Spleen (tissue), 11 donors: Measurements from ENCODE around the gene LIN28A. TPM values are rescaled to one million over a fixed set of nuclear protein-coding genes. Genes with fewer than 3 reads are reported as not detected.

Source experiments
- DNase-seq: peaks from one replicate; pipeline ENCODE4 v3.0.0-alpha.2; 2020
- H3K27ac ChIP-seq, 8 donors: fragments of 200-600 bp; sonication (generic) in 7 of 8; 1 replicate in 4 of 8; 2 replicates in 4 of 8; pipeline versions ENCODE4 v1.5.0 to v1.8.0; 2016 to 2021; ENCODE audit warnings: inconsistent platforms in 4 of 8, mild to moderate bottlenecking in 4 of 8, moderate library complexity in 1 of 8
- H3K27me3 ChIP-seq, 7 donors: fragments of 200-600 bp; sonication (generic) in 6 of 7; replicated peaks in 1 of 7; 1 replicate in 4 of 7; 2 replicates in 3 of 7; pipeline versions ENCODE4 v1.5.0 to v1.8.0; 2016 to 2021; ENCODE audit warnings: inconsistent platforms in 3 of 7, mild to moderate bottlenecking in 1 of 7
- H3K36me3 ChIP-seq, 6 donors: fragments of 200-600 bp; sonication (generic) in 5 of 6; 1 replicate in 4 of 6; 2 replicates in 2 of 6; pipeline versions ENCODE4 v1.5.0 to v1.8.0; 2016 to 2021; ENCODE audit warnings: inconsistent platforms in 2 of 6
- H3K4me1 ChIP-seq, 6 donors: fragments of 200-600 bp; sonication (generic) in 5 of 6; 1 replicate in 3 of 6; 2 replicates in 3 of 6; pipeline versions ENCODE4 v1.5.0 to v1.8.0; 2016 to 2021; ENCODE audit warnings: inconsistent platforms in 3 of 6
- H3K4me3 ChIP-seq, 8 donors: fragments of 200-600 bp; sonication (generic) in 7 of 8; 1 replicate in 4 of 8; 2 replicates in 4 of 8; pipeline versions ENCODE4 v1.5.0 to v1.8.0; 2016 to 2021; ENCODE audit warnings: inconsistent platforms in 4 of 8, mild to moderate bottlenecking in 4 of 8, moderate library complexity in 2 of 8
- H3K9me3 ChIP-seq, 8 donors: fragments of 200-600 bp; sonication (generic) in 7 of 8; 1 replicate in 4 of 8; 2 replicates in 4 of 8; pipeline versions ENCODE4 v1.5.0 to v1.8.0; 2016 to 2021; ENCODE audit warnings: inconsistent platforms in 4 of 8
- CTCF ChIP-seq, 11 experiments: fragments of 200-600 bp in 7 of 11; fragments of 450-650 bp in 4 of 11; sonication (generic) in 4 of 11; IDR thresholded peaks in 8 of 11; conservative IDR thresholded peaks in 3 of 11; 1 replicate in 7 of 11; 2 replicates in 4 of 11; pipeline versions ENCODE4 v1.4.0 to v1.8.0; 2016 to 2021; ENCODE audit warnings: antibody characterized with exemption in 11 of 11, inconsistent platforms in 4 of 11, mild to moderate bottlenecking in 1 of 11
- POLR2A ChIP-seq, 3 donors: fragments of 450-650 bp; IDR thresholded peaks; one replicate each; pipeline ENCODE4 v1.5.1; 2017; ENCODE audit warnings: antibody characterized with exemption in 3 of 3, mild to moderate bottlenecking in 1 of 3
- POLR2AphosphoS5 ChIP-seq, 3 donors: sonication (generic); formaldehyde crosslinking; IDR thresholded peaks; one replicate each; pipeline ENCODE4 v1.5.1; 2017; ENCODE audit warnings: antibody characterized with exemption in 3 of 3
- WGBS, 5 donors: extraction: QIAGEN DNeasy Blood & Tissue Kit in 3 of 5; methylation state at CpG; one replicate each; pipeline versions ENCODE4 v1.1.5 to v1.1.7; 2013 to 2018; 5-methylcytosine and 5-hydroxymethylcytosine counted together
- intact Hi-C: fragments of 100-400 bp; cut with DNase I; formaldehyde crosslinking; loops from one replicate; pipeline ENCODE4 v1.15.0; 2023; ENCODE audit warnings: low total_unique reads
- polyA plus RNA-seq, 3 donors: library from polyadenylated mRNA; stranded (reverse); fragments of 200-250 nt; gene quantifications; one replicate each; pipeline ENCODE4 v1.2.1, GENCODE V29; 2013
- total RNA-seq, 7 donors: library from RNA; depleted of rRNA in 3 of 7; stranded (reverse); fragments of >200 nt in 3 of 7; fragmentation: NEBNext Ultra II Directional in 4 of 7; extraction: Animal tissue kit (Norgen Biotek cat#: 25700) in 4 of 7; gene quantifications; one replicate each; pipeline versions ENCODE4 v1.1.0 to v1.2.1, GENCODE V29; 2016 to 2021
- donor health status: healthy with polysubstance abuse.
- donor health status: DM: no; HTN: no; CAD: no; lungs with moderate emphysema.
- donor health status: DM: no; HTN: no; CAD: no.
- donor health status: Bipolar disorder and iron deficiency.
- donor health status: healthy.
- donor health status: DM: no; HTN: no; CAD: no.
- donor health status: DM: yes; HTN: yes; CAD: no.

The LIN28A gene
- total and polyA plus RNA-seq, 10 donors, result not detected

- peaks cover 25 to 67% (median 41%) of the 10 kb centered on the region in 6 donors for H3K4me1 ChIP-seq
- DNase-seq, result no peak
- 93 to 100% (median 97%) methylated on average over 1 of the region's 1 CpG for WGBS, 5 donors
- H3K4me3 ChIP-seq, result no peak overlapping the region
- H3K36me3 ChIP-seq, result peaks cover 0 to 57% (median 47%) of the 10 kb centered on the region in 6 donors
- H3K9me3 ChIP-seq, result no peaks in the 10 kb centered on the region
- H3K27ac ChIP-seq, result peak overlapping the region in 2 of 8 donors; percentile 99 to 100
- intact Hi-C loops, result no loop called here
- no peak for TF ChIP-seq POLR2A (IDR thresholded peaks at IDR 0.05)
- TF ChIP-seq CTCF (IDR thresholded peaks at IDR 0.05 in 8 of 11, conservative IDR thresholded peaks at IDR 0.05 in 3 of 11), result no peak
- no peak for TF ChIP-seq POLR2AphosphoS5 (IDR thresholded peaks at IDR 0.05)
- H3K27me3 ChIP-seq, result no peaks in the 10 kb centered on the region
These were observed 64.2 kb downstream of the LIN28A start for GRCh38 chr1:26474818-26475217.

- Histone ChIP-seq H3K36me3 (peaks cover 0 to 68% (median 47%) of the 10 kb centered on the region in 6 donors), H3K27me3 (no peaks in the 10 kb centered on the region), H3K9me3 (no peaks in the 10 kb centered on the region), H3K4me1 (peaks cover 19 to 55% (median 30%) of the 10 kb centered on the region in 6 donors), H3K4me3 (no peak overlapping the region), H3K27ac (peak overlapping the region in 1 of 8 donors; percentile 30)
- intact Hi-C loops, result no loop called here
- no peak for DNase-seq
- 89 to 98% (median 95%) methylated on average over 3 of the region's 3 CpGs for WGBS, 5 donors
- TF ChIP-seq POLR2A (IDR thresholded peaks at IDR 0.05), result no peak
- TF ChIP-seq CTCF (IDR thresholded peaks at IDR 0.05 in 8 of 11, conservative IDR thresholded peaks at IDR 0.05 in 3 of 11), result no peak
- no peak for TF ChIP-seq POLR2AphosphoS5 (IDR thresholded peaks at IDR 0.05)
These were observed 65.4 kb downstream of the LIN28A start for GRCh38 chr1:26475989-26476388.

- H3K36me3 ChIP-seq, result peaks cover 0 to 76% (median 47%) of the 10 kb centered on the region in 6 donors
- peaks cover 10 to 46% (median 20%) of the 10 kb centered on the region in 6 donors for H3K4me1 ChIP-seq
- 82 to 92% (median 88%) methylated on average over 4 of the region's 4 CpGs for WGBS, 5 donors
- intact Hi-C loops, result no loop called here
- H3K4me3 ChIP-seq, result no peak overlapping the region
- no peaks in the 10 kb centered on the region for H3K27me3 ChIP-seq
- TF ChIP-seq POLR2A (IDR thresholded peaks at IDR 0.05), result no peak
- TF ChIP-seq POLR2AphosphoS5 (IDR thresholded peaks at IDR 0.05), result no peak
- TF ChIP-seq CTCF (IDR thresholded peaks at IDR 0.05 in 8 of 11, conservative IDR thresholded peaks at IDR 0.05 in 3 of 11), result no peak
- no peaks in the 10 kb centered on the region for H3K9me3 ChIP-seq
- H3K27ac ChIP-seq, result peak overlapping the region in 2 of 8 donors; percentile 10 to 30
- DNase-seq, result no peak
These were observed 66.3 kb downstream of the LIN28A start for GRCh38 chr1:26476958-26477357.

GRCh38 chr1:26477446-26478152, 67.0 kb downstream of the LIN28A start:
- no peak for DNase-seq
- Histone ChIP-seq H3K36me3 (peaks cover 0 to 76% (median 47%) of the 10 kb centered on the region in 6 donors), H3K4me1 (peaks cover 10 to 44% (median 18%) of the 10 kb centered on the region in 6 donors), H3K9me3 (no peaks in the 10 kb centered on the region), H3K27ac (peak overlapping the region in 2 of 8 donors; percentile 10 to 18), H3K27me3 (no peaks in the 10 kb centered on the region), H3K4me3 (no peak overlapping the region)
- TF ChIP-seq POLR2A (IDR thresholded peaks at IDR 0.05) (no peak), CTCF (IDR thresholded peaks at IDR 0.05 in 8 of 11, conservative IDR thresholded peaks at IDR 0.05 in 3 of 11) (no peak), POLR2AphosphoS5 (IDR thresholded peaks at IDR 0.05) (no peak)
- intact Hi-C loops, result no loop called here
- WGBS, 5 donors, result 76 to 85% (median 82%) methylated on average over 8 of the region's 8 CpGs
